ENCODE measurements around the gene TTYH3.

Gene TTYH3

DNA sequence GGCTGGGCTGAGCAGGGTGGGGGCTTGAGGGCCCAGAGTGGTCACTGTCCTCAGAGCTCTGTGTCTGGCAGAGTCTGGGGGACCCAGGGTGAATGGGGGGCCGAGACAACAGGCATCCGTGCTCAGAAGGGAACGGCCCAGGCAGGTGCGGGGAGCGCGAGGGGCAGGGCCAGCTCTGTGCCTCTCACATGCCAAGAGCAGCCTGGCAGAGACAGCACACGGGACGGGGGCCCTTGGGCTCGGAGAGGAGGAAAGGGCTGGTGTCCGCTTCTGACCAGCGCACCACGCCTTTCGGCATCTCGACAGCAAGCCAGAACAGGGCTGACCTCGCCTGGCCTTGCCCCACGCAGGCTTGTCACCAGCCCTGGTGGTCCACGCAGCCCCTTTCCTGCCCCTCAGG lies 69.6 kb downstream of the TTYH3 start:
- no peak for TF ChIP-seq CTCF (IDR thresholded peaks at IDR 0.05)
- Histone ChIP-seq H3K4me1 (peaks cover 0 to 16% (median 9%) of the 10 kb centered on the region in 4 donors), H3K27ac (peak overlapping the region; percentile 65 to 74), H3K4me3 (no peak overlapping the region), H3K36me3 (no peaks in the 10 kb centered on the region), H3K27me3 (no peaks in the 10 kb centered on the region), H3K9me3 (no peaks in the 10 kb centered on the region)
- DNase-seq: no peak
- intact Hi-C loops (cut with DNase I; ENCODE audit: low total_unique reads): no loop called here

GRCh38 chr7:2701832-2702593 lies 70.2 kb downstream of the TTYH3 start:
- no peaks in the 10 kb centered on the region for H3K36me3 ChIP-seq
- no peak for TF ChIP-seq CTCF (IDR thresholded peaks at IDR 0.05)
- no peaks in the 10 kb centered on the region for H3K27me3 ChIP-seq
- H3K9me3 ChIP-seq: no peaks in the 10 kb centered on the region
- peak; percentile 85 to 94 for DNase-seq
- H3K4me1 ChIP-seq: peaks cover 0 to 16% (median 9%) of the 10 kb centered on the region in 4 donors
- H3K4me3 ChIP-seq: no peak overlapping the region
- peak overlapping the region; percentile 65 to 74 for H3K27ac ChIP-seq
- intact Hi-C loops (cut with DNase I; ENCODE audit: low total_unique reads): no loop called here

- Histone ChIP-seq H3K36me3 (no peaks in the 10 kb centered on the region), H3K27ac (peak overlapping the region; percentile 65 to 74), H3K27me3 (no peaks in the 10 kb centered on the region), H3K4me1 (peaks cover 0 to 16% (median 9%) of the 10 kb centered on the region in 4 donors), H3K9me3 (no peaks in the 10 kb centered on the region), H3K4me3 (no peak overlapping the region)
- intact Hi-C loops (cut with DNase I; ENCODE audit: low total_unique reads): no loop called here
- no peak for DNase-seq
- TF ChIP-seq CTCF (IDR thresholded peaks at IDR 0.05): no peak
Measured at GRCh38 chr7:2702594-2702957, 70.8 kb downstream of the TTYH3 start.

DNA sequence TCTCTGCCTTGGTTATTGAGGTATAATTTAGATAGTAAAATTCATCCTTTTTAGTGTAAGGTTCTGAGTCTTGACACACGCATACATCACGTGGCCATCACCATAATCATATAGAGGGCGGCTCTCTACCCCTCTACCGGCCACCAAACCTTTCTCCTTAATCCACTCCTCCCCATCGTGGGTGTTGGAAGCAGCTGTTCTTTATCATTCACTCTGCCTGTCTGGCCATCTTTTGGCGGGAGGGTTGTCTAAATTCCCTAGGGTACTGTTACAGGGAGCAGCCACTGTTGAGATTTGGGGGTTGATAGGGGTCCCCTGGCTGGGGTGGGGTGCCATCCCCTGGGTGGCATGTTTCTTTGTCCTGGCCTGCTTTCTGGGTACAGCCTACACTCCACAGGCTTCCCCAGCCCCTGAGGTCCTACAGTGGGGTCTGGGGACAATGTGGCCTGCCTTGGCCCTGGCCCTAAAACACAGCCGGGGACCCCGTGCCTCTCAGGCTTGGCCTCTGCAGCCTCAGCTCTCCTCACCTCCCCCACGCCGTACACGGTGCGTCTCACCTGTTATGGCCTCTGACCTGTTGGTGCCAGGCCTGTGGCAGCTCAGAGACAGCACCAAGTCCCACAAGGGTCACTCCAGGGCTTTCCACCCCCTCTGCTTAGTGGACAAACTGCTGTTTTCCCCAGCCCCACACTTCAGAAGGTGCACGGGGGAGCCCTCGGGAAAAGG lies 73.7 kb downstream of the TTYH3 start:
- no peaks in the 10 kb centered on the region for H3K9me3 ChIP-seq
- peaks cover 0 to 21% (median 10%) of the 10 kb centered on the region in 4 donors for H3K4me1 ChIP-seq
- intact Hi-C loops (cut with DNase I; ENCODE audit: low total_unique reads): no loop called here
- H3K4me3 ChIP-seq: no peak overlapping the region
- DNase-seq: no peak
- TF ChIP-seq CTCF (IDR thresholded peaks at IDR 0.05): no peak
- no peak overlapping the region for H3K27ac ChIP-seq
- H3K36me3 ChIP-seq: no peaks in the 10 kb centered on the region
- no peaks in the 10 kb centered on the region for H3K27me3 ChIP-seq

GRCh38 chr7:2706685-2707126 lies 74.9 kb downstream of the TTYH3 start:
- DNase-seq: no peak
- H3K4me1 ChIP-seq: peaks cover 0 to 17% (median 6%) of the 10 kb centered on the region in 4 donors
- no peak overlapping the region for H3K27ac ChIP-seq
- TF ChIP-seq CTCF (IDR thresholded peaks at IDR 0.05): no peak
- peaks cover 0 to 7% (median 3%) of the 10 kb centered on the region in 3 donors for H3K36me3 ChIP-seq
- H3K9me3 ChIP-seq: no peaks in the 10 kb centered on the region
- no peaks in the 10 kb centered on the region for H3K27me3 ChIP-seq
- H3K4me3 ChIP-seq: no peak overlapping the region
- intact Hi-C loops (cut with DNase I; ENCODE audit: low total_unique reads): no loop called here
